IPS-15b (cell line): ENCODE data around the gene PLCXD1.
"Not testable (repeated sequence)": the region's sequence is repeated elsewhere in the genome, so short reads cannot be mapped to it uniquely, and the experiment has no call there.

Source experiments
- H3K27me3 ChIP-seq: one replicate; pipeline ENCODE4 v1.6.1; 2013; ENCODE audit warnings: low read length; ENCODE audit not compliant: control insufficient read depth, insufficient read depth
- H3K36me3 ChIP-seq: one replicate; pipeline ENCODE4 v1.6.1; 2013; ENCODE audit warnings: low read length; ENCODE audit not compliant: control insufficient read depth, insufficient read depth
- H3K4me1 ChIP-seq: one replicate; pipeline ENCODE4 v1.6.1; 2013; ENCODE audit warnings: mild to moderate bottlenecking, low read length; ENCODE audit not compliant: control insufficient read depth, insufficient read depth
- H3K4me3 ChIP-seq: one replicate; pipeline ENCODE4 v1.5.1; 2013; ENCODE audit warnings: low read depth, low read length
- H3K9ac ChIP-seq: one replicate; pipeline ENCODE4 v1.6.1; 2013; ENCODE audit warnings: low read depth, mild to moderate bottlenecking, low read length
- H3K9me3 ChIP-seq: one replicate; pipeline ENCODE4 v1.6.1; 2013; ENCODE audit warnings: mild to moderate bottlenecking, low read length; ENCODE audit not compliant: control insufficient read depth, insufficient read depth

The PLCXD1 gene

DNA sequence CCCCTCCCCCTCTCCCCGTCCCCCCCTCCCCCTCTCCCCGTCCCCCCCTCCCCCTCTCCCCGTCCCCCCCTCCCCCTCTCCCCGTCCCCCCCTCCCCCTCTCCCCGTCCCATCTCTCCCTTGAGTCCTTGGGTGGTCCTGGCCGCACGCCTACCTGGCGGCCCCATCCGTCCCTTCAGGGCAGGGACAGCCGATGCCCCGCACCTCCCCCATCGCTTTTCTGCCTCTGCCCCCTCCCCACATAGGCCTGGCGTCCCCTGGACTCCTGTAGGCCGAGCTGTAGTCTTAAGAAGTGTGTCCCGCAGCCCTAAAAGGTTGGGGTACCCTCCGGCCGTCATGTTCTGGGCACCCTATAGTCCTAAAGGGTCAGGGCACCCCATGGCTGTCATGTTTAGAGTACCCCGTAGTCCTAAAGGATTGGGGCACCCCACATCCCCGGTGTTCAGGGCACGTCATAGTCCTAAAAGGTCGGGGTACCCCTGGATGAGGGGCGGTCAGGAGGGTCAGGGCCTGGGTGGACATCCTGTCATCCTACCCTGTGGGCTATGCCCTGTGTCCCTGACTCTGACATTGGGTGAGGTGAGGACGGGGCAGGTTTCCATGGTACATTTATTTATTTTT is 48.2 kb downstream of the PLCXD1 start:
- Histone ChIP-seq H3K9ac (no peak overlapping the region), H3K9me3 (no peaks in the 10 kb centered on the region), H3K4me3 (no peak overlapping the region), H3K36me3 (peaks cover 14% of the 10 kb centered on the region), H3K27me3 (no peaks in the 10 kb centered on the region), H3K4me1 (no peaks in the 10 kb centered on the region)

DNA sequence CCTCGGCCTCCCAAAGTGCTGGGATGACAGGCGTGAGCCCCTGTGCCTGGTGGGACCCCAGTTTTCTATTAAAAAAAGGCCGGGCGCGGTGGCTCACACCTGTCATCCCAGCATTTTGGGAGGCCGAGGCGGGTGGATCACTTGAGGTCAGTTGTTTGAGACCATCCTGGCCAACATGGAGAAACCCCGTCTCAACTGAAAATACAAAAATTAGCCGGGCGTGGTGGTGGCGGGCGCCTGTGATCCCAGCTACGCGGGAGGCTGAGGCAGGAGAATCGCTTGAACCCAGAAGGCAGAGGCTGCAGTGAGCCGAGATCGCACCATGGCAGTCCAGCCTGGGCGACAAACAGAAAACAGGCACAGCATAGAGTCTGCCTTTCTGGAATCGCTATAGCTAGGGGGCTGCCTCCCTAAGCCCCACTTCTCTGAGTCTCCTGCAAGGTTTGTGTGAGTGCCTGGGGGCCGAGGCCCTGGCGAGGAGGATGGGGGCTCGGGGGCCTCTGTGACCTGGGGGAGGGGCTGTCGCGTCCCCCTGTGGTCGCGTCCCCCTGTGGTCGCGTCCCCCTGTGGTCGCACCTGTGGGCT is 49.1 kb downstream of the PLCXD1 start:
- H3K27me3 ChIP-seq, H3K9ac ChIP-seq, H3K4me1 ChIP-seq, H3K9me3 ChIP-seq, H3K4me3 ChIP-seq: not testable (repeated sequence)
- peaks cover 20% of the 10 kb centered on the region for H3K36me3 ChIP-seq

GRCh38 chrX:330726-331150 is 49.6 kb downstream of the PLCXD1 start:
- H3K4me1 ChIP-seq = no peaks in the 10 kb centered on the region
- H3K36me3 ChIP-seq = peaks cover 20% of the 10 kb centered on the region
- no peaks in the 10 kb centered on the region for H3K9me3 ChIP-seq
- H3K9ac ChIP-seq = no peak overlapping the region
- no peak overlapping the region for H3K4me3 ChIP-seq
- no peaks in the 10 kb centered on the region for H3K27me3 ChIP-seq

DNA sequence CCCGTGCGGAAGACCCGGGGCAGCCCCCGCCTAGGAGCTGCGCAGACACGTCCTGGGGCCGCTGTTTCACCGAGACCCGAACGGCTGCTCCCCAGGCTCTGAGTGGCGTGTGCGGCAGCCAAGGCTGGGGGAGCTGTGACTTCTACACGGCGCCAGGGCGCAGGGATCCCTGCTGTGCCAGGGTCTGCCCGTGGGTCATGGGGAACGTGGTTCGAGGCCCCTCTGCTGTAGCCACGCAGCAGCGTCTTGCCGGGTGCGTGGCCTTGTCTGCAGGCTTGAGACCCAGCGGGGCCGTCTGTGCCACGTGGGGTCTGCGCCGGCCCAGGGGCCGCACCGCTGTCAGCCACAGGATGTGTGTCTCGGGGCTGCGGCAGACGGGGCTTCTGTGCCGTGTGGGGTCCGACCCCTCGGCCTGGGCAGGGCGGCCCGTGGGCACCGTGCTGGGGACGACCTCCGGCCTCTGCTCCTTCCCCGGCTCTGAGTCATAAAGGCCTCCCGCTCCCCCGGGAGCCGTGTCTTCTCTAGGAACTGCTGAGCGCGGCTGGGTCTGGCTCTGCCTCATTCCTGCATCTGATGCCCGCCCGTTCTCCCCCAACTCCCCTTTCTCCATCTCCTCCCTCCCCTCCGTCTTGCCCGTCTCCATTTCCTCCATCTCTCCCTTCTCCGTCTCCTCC is 50.1 kb downstream of the PLCXD1 start:
- Histone ChIP-seq H3K9me3 (no peaks in the 10 kb centered on the region), H3K27me3 (no peaks in the 10 kb centered on the region), H3K4me3 (no peak overlapping the region), H3K36me3 (peaks cover 20% of the 10 kb centered on the region), H3K9ac (no peak overlapping the region), H3K4me1 (no peaks in the 10 kb centered on the region)

- peaks cover 20% of the 10 kb centered on the region for H3K36me3 ChIP-seq
- H3K4me3 ChIP-seq = no peak overlapping the region
- H3K4me1 ChIP-seq = no peaks in the 10 kb centered on the region
- no peaks in the 10 kb centered on the region for H3K27me3 ChIP-seq
- no peak overlapping the region for H3K9ac ChIP-seq
- no peaks in the 10 kb centered on the region for H3K9me3 ChIP-seq
These were observed 50.8 kb downstream of the PLCXD1 start for GRCh38 chrX:331825-332495.

GRCh38 chrX:332496-332860 is 51.3 kb downstream of the PLCXD1 start:
- H3K9me3 ChIP-seq = no peaks in the 10 kb centered on the region
- H3K36me3 ChIP-seq = peaks cover 25% of the 10 kb centered on the region
- no peaks in the 10 kb centered on the region for H3K27me3 ChIP-seq
- H3K4me1 ChIP-seq = no peaks in the 10 kb centered on the region
- no peak overlapping the region for H3K4me3 ChIP-seq
- H3K9ac ChIP-seq = no peak overlapping the region

- Histone ChIP-seq H3K9ac (no peak overlapping the region), H3K4me1 (no peaks in the 10 kb centered on the region), H3K9me3 (no peaks in the 10 kb centered on the region), H3K36me3 (peaks cover 29% of the 10 kb centered on the region), H3K27me3 (no peaks in the 10 kb centered on the region), H3K4me3 (no peak overlapping the region)
These were observed 51.9 kb downstream of the PLCXD1 start for GRCh38 chrX:332916-333610.

GRCh38 chrX:333611-334311 is 52.6 kb downstream of the PLCXD1 start:
- no peaks in the 10 kb centered on the region for H3K27me3 ChIP-seq
- no peaks in the 10 kb centered on the region for H3K4me1 ChIP-seq
- no peak overlapping the region for H3K9ac ChIP-seq
- H3K36me3 ChIP-seq = peaks cover 36% of the 10 kb centered on the region
- no peaks in the 10 kb centered on the region for H3K9me3 ChIP-seq
- H3K4me3 ChIP-seq = no peak overlapping the region

DNA sequence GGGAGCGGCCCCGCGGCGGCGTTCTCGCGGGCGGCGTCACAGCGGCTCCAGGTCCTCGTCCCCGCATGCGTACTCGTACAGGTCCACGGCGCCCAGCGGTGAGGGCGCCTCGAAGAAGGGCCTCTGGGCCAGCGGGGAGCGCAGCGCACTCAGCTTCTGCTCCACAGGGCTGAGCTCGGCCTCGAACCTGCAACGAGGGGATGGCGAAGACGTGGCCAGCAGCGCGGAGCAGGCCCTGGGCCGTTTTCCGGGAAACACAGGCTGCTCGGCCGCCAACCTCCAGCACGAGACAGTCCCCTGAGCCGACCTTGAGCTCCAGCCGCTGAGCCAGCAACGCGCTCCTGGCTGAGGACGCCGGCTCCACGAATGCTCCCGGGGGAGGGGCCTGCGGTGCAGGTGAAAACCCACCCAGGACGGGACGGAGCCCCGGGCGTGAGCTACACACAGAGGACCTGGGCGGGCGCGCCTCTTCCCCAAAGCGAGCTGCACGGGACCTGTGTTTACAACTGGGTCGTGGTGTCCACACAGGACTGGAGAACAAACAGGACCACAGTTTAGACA is 53.2 kb downstream of the PLCXD1 start:
- no peaks in the 10 kb centered on the region for H3K27me3 ChIP-seq
- H3K9ac ChIP-seq = no peak overlapping the region
- peaks cover 40% of the 10 kb centered on the region for H3K36me3 ChIP-seq
- H3K4me3 ChIP-seq = no peak overlapping the region
- no peaks in the 10 kb centered on the region for H3K9me3 ChIP-seq
- no peaks in the 10 kb centered on the region for H3K4me1 ChIP-seq

DNA sequence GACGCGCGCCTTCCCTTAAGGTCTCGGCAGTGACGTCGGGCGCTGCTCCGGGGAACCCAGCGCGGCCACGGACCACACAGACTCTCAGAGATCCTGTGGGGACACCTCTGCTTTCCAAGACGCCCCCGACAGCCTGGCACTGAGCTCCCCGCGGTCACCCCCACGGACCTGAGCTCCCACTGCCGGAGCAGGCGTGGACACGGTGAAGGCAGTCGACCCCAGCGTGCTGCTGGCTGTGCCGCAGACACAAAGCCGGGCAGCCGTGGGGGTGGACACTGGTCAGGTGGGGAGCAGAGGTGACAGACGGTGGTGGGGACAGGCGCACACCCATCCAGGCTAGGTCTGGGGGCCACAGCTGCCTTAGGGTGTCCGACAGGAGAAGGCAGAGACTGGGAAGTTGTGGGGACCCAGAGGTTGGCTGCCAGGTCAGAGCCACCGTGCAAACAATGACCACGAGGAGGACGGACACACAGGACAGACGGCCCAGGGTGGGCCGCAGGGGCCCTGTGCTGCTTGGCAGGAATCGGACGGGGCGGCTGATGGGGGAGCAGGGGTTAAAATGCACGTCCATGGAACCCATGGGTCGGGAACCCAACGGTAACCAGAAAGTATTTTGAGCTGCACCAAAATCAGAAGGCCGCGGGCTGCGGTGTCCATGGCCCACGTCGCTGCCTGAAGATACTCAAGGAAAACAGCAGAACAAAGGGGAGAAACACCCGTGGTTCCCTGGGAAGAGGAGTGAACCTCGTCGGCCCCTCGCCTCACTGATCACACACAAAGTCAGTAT is 54.0 kb downstream of the PLCXD1 start:
- Histone ChIP-seq H3K4me1 (no peaks in the 10 kb centered on the region), H3K9ac (no peak overlapping the region), H3K36me3 (peaks cover 40% of the 10 kb centered on the region), H3K9me3 (no peaks in the 10 kb centered on the region), H3K27me3 (no peaks in the 10 kb centered on the region), H3K4me3 (no peak overlapping the region)
